Epithelial cell of proximal tubule (primary cell): ENCODE results near the gene EPHA1. TPM values are rescaled to one million over a fixed set of nuclear protein-coding genes. Genes with fewer than 3 reads are reported as not detected.
A peak's percentile ranks its signal among the peaks of the same experiment; 100 is the strongest.

Source experiments
- DNase-seq: peaks from one replicate; pipeline ENCODE4 v3.0.0-alpha.2; 2011; ENCODE audit warnings: low read depth
- H3K4me3 ChIP-seq: 2 replicates; pipeline ENCODE4 v1.5.1; 2011; ENCODE audit warnings: low read depth, mild to moderate bottlenecking, low read length
- CTCF ChIP-seq: conservative IDR thresholded peaks from 2 replicates; pipeline ENCODE4 v1.5.1; 2012; ENCODE audit warnings: low read depth, mild to moderate bottlenecking, low read length
- total RNA-seq: library from RNA; depleted of rRNA; stranded (reverse); fragments of >200 nt; gene quantifications from 2 replicates; pipeline ENCODE4 v1.2.3, GENCODE V29; 2015

EPHA1 gene
- total RNA-seq, 1 donor from 2014 or later: 14.4 TPM

GRCh38 chr7:143382791-143383641, 25.6 kb downstream of the EPHA1 start:
- no peak for TF ChIP-seq CTCF
- peak overlapping the region; percentile 97 for H3K4me3 ChIP-seq
- DNase-seq: no peak

- TF ChIP-seq CTCF: no peak
- peak overlapping the region; percentile 97 for H3K4me3 ChIP-seq
- no peak for DNase-seq
Measured at GRCh38 chr7:143382126-143382790, 26.4 kb downstream of the EPHA1 start.

- peak overlapping the region; percentile 97 for H3K4me3 ChIP-seq
- no peak for TF ChIP-seq CTCF
- DNase-seq: no peak
Measured at GRCh38 chr7:143381427-143382125, 27.1 kb downstream of the EPHA1 start.

- TF ChIP-seq CTCF: no peak
- peak within 1 kb of the TSS; percentile 97 for H3K4me3 ChIP-seq
- no peak for DNase-seq
Measured at GRCh38 chr7:143380646-143381426, 27.8 kb downstream of the EPHA1 start, which contains the start of gene ZYX. ZYX (plus strand) TSS chr7:143381345; CDS start chr7:143381572, 227 bp downstream.

- TF ChIP-seq CTCF: peak; percentile 94
- DNase-seq: no peak
- H3K4me3 ChIP-seq: peak overlapping the region; percentile 97
Measured at GRCh38 chr7:143380260-143380645, 28.4 kb downstream of the EPHA1 start.

GRCh38 chr7:143379611-143380259, 28.9 kb downstream of the EPHA1 start:
- H3K4me3 ChIP-seq: peak overlapping the region; percentile 97
- no peak for DNase-seq
- TF ChIP-seq CTCF: no peak
